Muscle layer of colon (tissue), 2 donors: ENCODE measurements around the gene MRPL46.
"Not testable (repeated sequence)": the region's sequence is repeated elsewhere in the genome, so short reads cannot be mapped to it uniquely, and the experiment has no call there.

Source experiments
- H3K27ac ChIP-seq: one replicate; pipeline ENCODE4 v1.7.0; 2013; ENCODE audit warnings: low read depth, mild to moderate bottlenecking, low read length, moderate library complexity
- H3K27me3 ChIP-seq, 2 donors: one replicate each; pipeline ENCODE4 v1.7.0; 2013; ENCODE audit warnings: low read length in 2 of 2, mild to moderate bottlenecking in 2 of 2; ENCODE audit not compliant: insufficient read depth in 2 of 2, control insufficient read depth in 1 of 2
- H3K36me3 ChIP-seq: one replicate; pipeline ENCODE4 v1.7.0; 2013; ENCODE audit warnings: mild to moderate bottlenecking, low read length; ENCODE audit not compliant: insufficient read depth
- H3K4me1 ChIP-seq: one replicate; pipeline ENCODE4 v1.7.0; 2013; ENCODE audit warnings: mild to moderate bottlenecking, low read length; ENCODE audit not compliant: insufficient read depth
- H3K4me3 ChIP-seq, 2 donors: one replicate each; pipeline ENCODE4 v1.7.0; 2013; ENCODE audit warnings: low read length in 2 of 2, low read depth in 1 of 2, mild to moderate bottlenecking in 1 of 2, moderate library complexity in 1 of 2
- H3K9ac ChIP-seq: one replicate; pipeline ENCODE4 v1.7.0; 2013; ENCODE audit warnings: low read length
- H3K9me3 ChIP-seq: one replicate; pipeline ENCODE4 v1.7.0; 2013; ENCODE audit warnings: mild to moderate bottlenecking, low read length
- donor health status: abdominal sarcoma.
- donor health status: Adenocarcinoma of cecum.

The MRPL46 gene

GRCh38 chr15:88477904-88478303 is 10.7 kb upstream of the MRPL46 start:
- no peaks in the 10 kb centered on the region for H3K9me3 ChIP-seq
- peaks cover 28% of the 10 kb centered on the region for H3K36me3 ChIP-seq
- peaks cover 7% of the 10 kb centered on the region for H3K4me1 ChIP-seq
- H3K27ac ChIP-seq, result no peak overlapping the region
- H3K27me3 ChIP-seq, result no peaks in the 10 kb centered on the region
- H3K4me3 ChIP-seq, result no peak overlapping the region
- H3K9ac ChIP-seq, result no peak overlapping the region

GRCh38 chr15:88477126-88477525 is 9.9 kb upstream of the MRPL46 start:
- Histone ChIP-seq H3K4me1 (peaks cover 7% of the 10 kb centered on the region), H3K36me3 (peaks cover 32% of the 10 kb centered on the region)

GRCh38 chr15:88476635-88477060 is 9.5 kb upstream of the MRPL46 start:
- Histone ChIP-seq H3K9me3 (no peaks in the 10 kb centered on the region), H3K27me3 (no peaks in the 10 kb centered on the region), H3K27ac (peak overlapping the region; percentile 4), H3K9ac (no peak overlapping the region), H3K4me1 (peaks cover 7% of the 10 kb centered on the region), H3K4me3 (peak overlapping the region in 1 of 2 donors; percentile 39), H3K36me3 (peaks cover 36% of the 10 kb centered on the region)

More at GRCh38 chr15:88477126-88477525, 9.9 kb upstream of the MRPL46 start:
- Histone ChIP-seq H3K27me3 (no peaks in the 10 kb centered on the region), H3K9me3 (no peaks in the 10 kb centered on the region), H3K4me3 (peak overlapping the region in 1 of 2 donors; percentile 39), H3K27ac (no peak overlapping the region), H3K9ac (no peak overlapping the region)

GRCh38 chr15:88473661-88474293 is 6.6 kb upstream of the MRPL46 start:
- Histone ChIP-seq H3K4me1 (peaks cover 11% of the 10 kb centered on the region), H3K36me3 (peaks cover 37% of the 10 kb centered on the region)
- H3K27ac ChIP-seq, H3K27me3 ChIP-seq, H3K9me3 ChIP-seq, H3K4me3 ChIP-seq, H3K9ac ChIP-seq: not testable (repeated sequence)

- no peak overlapping the region for H3K4me3 ChIP-seq
- H3K36me3 ChIP-seq, result peaks cover 37% of the 10 kb centered on the region
- H3K4me1 ChIP-seq, result peaks cover 17% of the 10 kb centered on the region
- no peak overlapping the region for H3K27ac ChIP-seq
- H3K9ac ChIP-seq, result no peak overlapping the region
- H3K27me3 ChIP-seq, result no peaks in the 10 kb centered on the region
- no peaks in the 10 kb centered on the region for H3K9me3 ChIP-seq
These were observed 5.0 kb upstream of the MRPL46 start for GRCh38 chr15:88472225-88472624.

GRCh38 chr15:88470625-88471372 is 3.6 kb upstream of the MRPL46 start:
- Histone ChIP-seq H3K4me1 (peaks cover 18% of the 10 kb centered on the region), H3K4me3 (no peak overlapping the region), H3K27me3 (no peaks in the 10 kb centered on the region), H3K27ac (no peak overlapping the region), H3K36me3 (peaks cover 31% of the 10 kb centered on the region), H3K9me3 (no peaks in the 10 kb centered on the region), H3K9ac (no peak overlapping the region)

- Histone ChIP-seq H3K27me3 (no peaks in the 10 kb centered on the region), H3K9ac (no peak overlapping the region), H3K36me3 (peaks cover 30% of the 10 kb centered on the region), H3K4me1 (peaks cover 22% of the 10 kb centered on the region), H3K4me3 (no peak overlapping the region), H3K27ac (no peak overlapping the region), H3K9me3 (no peaks in the 10 kb centered on the region)
These were observed 2.1 kb upstream of the MRPL46 start for GRCh38 chr15:88469321-88469720.

GRCh38 chr15:88468721-88469120 is 1.5 kb upstream of the MRPL46 start:
- H3K27me3 ChIP-seq, H3K27ac ChIP-seq, H3K9ac ChIP-seq, H3K9me3 ChIP-seq: not testable (repeated sequence)
- peak overlapping the region in 1 of 2 donors; percentile 97 for H3K4me3 ChIP-seq
- peaks cover 22% of the 10 kb centered on the region for H3K4me1 ChIP-seq
- H3K36me3 ChIP-seq, result peaks cover 34% of the 10 kb centered on the region

GRCh38 chr15:88467935-88468528 is 844 bp upstream of the MRPL46 start:
- Histone ChIP-seq H3K9ac (peak overlapping the region; percentile 66), H3K4me3 (peak overlapping the region; percentile 89 to 97), H3K27me3 (no peaks in the 10 kb centered on the region), H3K9me3 (no peaks in the 10 kb centered on the region), H3K36me3 (peaks cover 34% of the 10 kb centered on the region), H3K4me1 (peaks cover 22% of the 10 kb centered on the region), H3K27ac (peak overlapping the region; percentile 95)

- peak overlapping the region in 1 of 2 donors; percentile 97 for H3K4me3 ChIP-seq
- peaks cover 23% of the 10 kb centered on the region for H3K36me3 ChIP-seq
- H3K4me1 ChIP-seq, result peaks cover 22% of the 10 kb centered on the region
- no peaks in the 10 kb centered on the region for H3K9me3 ChIP-seq
- no peak overlapping the region for H3K27ac ChIP-seq
- no peak overlapping the region for H3K9ac ChIP-seq
- no peaks in the 10 kb centered on the region for H3K27me3 ChIP-seq
These were observed 1.5 kb downstream of the MRPL46 start for GRCh38 chr15:88465633-88466224.

- Histone ChIP-seq H3K36me3 (peaks cover 37% of the 10 kb centered on the region), H3K27ac (no peak overlapping the region), H3K9ac (no peak overlapping the region)
These were observed 3.2 kb downstream of the MRPL46 start for GRCh38 chr15:88463870-88464532.

More at GRCh38 chr15:88463870-88464532, 3.2 kb downstream of the MRPL46 start:
- peaks cover 20% of the 10 kb centered on the region for H3K4me1 ChIP-seq
- H3K9me3 ChIP-seq, result no peaks in the 10 kb centered on the region
- H3K4me3 ChIP-seq, result no peak overlapping the region
- H3K27me3 ChIP-seq, result no peaks in the 10 kb centered on the region
